ENCODE data around the gene ACTR1B. TPM values are rescaled to one million over a fixed set of nuclear protein-coding genes. Genes with fewer than 3 reads are reported as not detected.
A peak's percentile ranks its signal among the peaks of the same experiment; 100 is the strongest.
"Not testable (repeated sequence)": the region's sequence is repeated elsewhere in the genome, so short reads cannot be mapped to it uniquely, and the experiment has no call there.

ACTR1B gene
- total RNA-seq = 28.9 TPM

- DNase-seq (ENCODE audit: low spot score in 2 of 2) (peak; percentile 96 to 97), FAIRE-seq (no peak)
Observed at GRCh38 chr2:97663962-97664635, at the start of gene ACTR1B. Gene ACTR1B, minus strand, starts transcription at chr2:97664044. Its CDS starts 154 bp downstream, at chr2:97663890.

GRCh38 chr2:97712693-97713295, 49.0 kb upstream of the ACTR1B start:
- no peak for DNase-seq (ENCODE audit: low spot score in 2 of 2)
- FAIRE-seq = no peak

- FAIRE-seq; DNase-seq (ENCODE audit: low spot score in 2 of 2): not testable (repeated sequence)
Observed at GRCh38 chr2:97712175-97712574, 48.3 kb upstream of the ACTR1B start.

GRCh38 chr2:97711394-97711711, 47.5 kb upstream of the ACTR1B start:
- DNase-seq (ENCODE audit: low spot score in 2 of 2) (no peak), FAIRE-seq (no peak)

- DNase-seq (ENCODE audit: low spot score in 2 of 2) = no peak
- no peak for FAIRE-seq
Observed at GRCh38 chr2:97708608-97709007, 44.8 kb upstream of the ACTR1B start.

GRCh38 chr2:97708048-97708380, 44.2 kb upstream of the ACTR1B start:
- DNase-seq (ENCODE audit: low spot score in 2 of 2) (no peak), FAIRE-seq (no peak)

- DNase-seq (ENCODE audit: low spot score in 2 of 2) = no peak
- no peak for FAIRE-seq
Observed at GRCh38 chr2:97707362-97708047, 43.7 kb upstream of the ACTR1B start.

- FAIRE-seq (no peak), DNase-seq (ENCODE audit: low spot score in 2 of 2) (no peak)
Observed at GRCh38 chr2:97706708-97707345, 43.0 kb upstream of the ACTR1B start.

- FAIRE-seq = no peak
- no peak for DNase-seq (ENCODE audit: low spot score in 2 of 2)
Observed at GRCh38 chr2:97706112-97706511, 42.3 kb upstream of the ACTR1B start.

GRCh38 chr2:97704989-97705388, 41.1 kb upstream of the ACTR1B start:
- DNase-seq (ENCODE audit: low spot score in 2 of 2) = no peak
- no peak for FAIRE-seq

- FAIRE-seq = no peak
Observed at GRCh38 chr2:97703741-97704140, 39.9 kb upstream of the ACTR1B start.

GRCh38 chr2:97702731-97703470, 39.1 kb upstream of the ACTR1B start:
- no peak for DNase-seq (ENCODE audit: low spot score in 2 of 2)
- no peak for FAIRE-seq

More at GRCh38 chr2:97703741-97704140, 39.9 kb upstream of the ACTR1B start:
- no peak for DNase-seq (ENCODE audit: low spot score in 2 of 2)

- no peak for FAIRE-seq
- no peak for DNase-seq (ENCODE audit: low spot score in 2 of 2)
Observed at GRCh38 chr2:97701851-97702465, 38.1 kb upstream of the ACTR1B start.

- no peak for FAIRE-seq
- DNase-seq (ENCODE audit: low spot score in 2 of 2) = no peak
Observed at GRCh38 chr2:97701186-97701585, 37.3 kb upstream of the ACTR1B start.

GRCh38 chr2:97699765-97700444, 36.1 kb upstream of the ACTR1B start:
- DNase-seq (ENCODE audit: low spot score in 2 of 2) (no peak), FAIRE-seq (no peak)

GRCh38 chr2:97698530-97698929, 34.7 kb upstream of the ACTR1B start:
- FAIRE-seq = no peak
- no peak for DNase-seq (ENCODE audit: low spot score in 2 of 2)

GRCh38 chr2:97697252-97698235, 33.7 kb upstream of the ACTR1B start:
- FAIRE-seq = peak; percentile 81

GRCh38 chr2:97695744-97696143, 31.9 kb upstream of the ACTR1B start:
- FAIRE-seq (no peak), DNase-seq (ENCODE audit: low spot score in 2 of 2) (no peak)

More at GRCh38 chr2:97697252-97698235, 33.7 kb upstream of the ACTR1B start:
- peak; percentile 67 to 79 for DNase-seq (ENCODE audit: low spot score in 2 of 2)

Measured in frontal cortex (tissue), 4 donors.